Endothelial cell of umbilical vein (primary cell): ENCODE measurements around the gene PTPRZ1. TPM values are rescaled to one million over a fixed set of nuclear protein-coding genes. Genes with fewer than 3 reads are reported as not detected.

Experiments used
- BruUV-seq: library from RNA; stranded (reverse); fragments of 400-500 nt; replicated peaks from 2 replicates; lab custom pipeline; 2021; lab: Mats Ljungman, UMichigan
- CTCF ChIA-PET: fragments of 300-600, 350-600 bp; sonication (Branson Sonifier 250); formaldehyde crosslinking; loops from one replicate; lab custom pipeline; 2021; ENCODE audit warnings: antibody characterized with exemption, inconsistent platforms; lab: Charles Lee
- POLR2A ChIA-PET: fragments of 300-600, 350-600 bp; sonication (Branson Sonifier 250); formaldehyde crosslinking; loops from one replicate; lab custom pipeline; 2021; ENCODE audit warnings: antibody characterized with exemption, inconsistent platforms; lab: Charles Lee
- DNase-seq: peaks from one replicate; pipeline ENCODE4 v3.0.0-alpha.2; 2011; ENCODE audit warnings: low read depth, low spot score
- FAIRE-seq: peaks from 2 replicates; lab custom pipeline; 2011; peaks lifted over from hg19 to GRCh38; lab: Jason Lieb, UNC
- H2AFZ ChIP-seq: 2 replicates; pipeline ENCODE4 v1.6.0; 2012; ENCODE audit warnings: low read depth, low read length, control low read depth, inconsistent platforms
- H3K27ac ChIP-seq: 2 replicates; pipeline ENCODE4 v1.5.1; 2011; ENCODE audit warnings: low read depth, mild to moderate bottlenecking, control low read depth, low read length, moderate library complexity; ENCODE audit not compliant: insufficient read depth
- H3K27me3 ChIP-seq, 2 experiments: 2 replicates each; pipeline versions ENCODE4 v1.6.0 to v1.6.1; 2011; ENCODE audit warnings: low read length in 2 of 2, mixed read lengths in 1 of 2; ENCODE audit not compliant: control insufficient read depth in 2 of 2, insufficient read depth in 2 of 2
- H3K36me3 ChIP-seq, 2 experiments: 2 replicates in 1 of 2; 3 replicates in 1 of 2; pipeline ENCODE4 v1.5.1; 2011; ENCODE audit warnings: low read length in 2 of 2, mild to moderate bottlenecking in 1 of 2, moderate library complexity in 1 of 2; ENCODE audit not compliant: control insufficient read depth in 2 of 2, insufficient read depth in 2 of 2; ENCODE audit errors: extremely low read depth in 1 of 2
- H3K4me1 ChIP-seq: 3 replicates; pipeline ENCODE4 v1.5.1; 2011; ENCODE audit warnings: mild to moderate bottlenecking, low read length; ENCODE audit not compliant: control insufficient read depth, insufficient read depth; ENCODE audit errors: extremely low read depth
- H3K4me2 ChIP-seq: 2 replicates; pipeline ENCODE4 v1.6.1; 2011; ENCODE audit warnings: low read length, control low read depth, mixed read lengths; ENCODE audit not compliant: insufficient read depth
- H3K4me3 ChIP-seq, 3 experiments: fragments of 200-600 bp in 1 of 3; sonication (generic), shearing (Covaris generic) in 1 of 3; replicated peaks in 1 of 3; 2 replicates each; pipeline ENCODE4 v1.5.1; 2011 to 2016; ENCODE audit warnings: control low read depth in 3 of 3, low read length in 3 of 3, mild to moderate bottlenecking in 2 of 3, inconsistent platforms in 1 of 3, low read depth in 1 of 3, moderate library complexity in 1 of 3; ENCODE audit not compliant: insufficient read depth in 1 of 3
- H3K79me2 ChIP-seq: 2 replicates; pipeline ENCODE4 v1.6.0; 2012; ENCODE audit warnings: low read length, inconsistent platforms; ENCODE audit not compliant: control insufficient read depth, insufficient read depth
- H3K9ac ChIP-seq: replicated peaks from 2 replicates; pipeline ENCODE3; 2011; ENCODE audit warnings: low read length, control low read depth; ENCODE audit not compliant: insufficient read depth; ENCODE audit errors: extremely low read depth
- H3K9me1 ChIP-seq: replicated peaks from 3 replicates; pipeline ENCODE4 v1.6.0; 2011; ENCODE audit warnings: mild to moderate bottlenecking, low read length; ENCODE audit not compliant: control insufficient read depth, insufficient read depth; ENCODE audit errors: extremely low read depth
- H3K9me3 ChIP-seq: replicated peaks from 2 replicates; pipeline ENCODE4 v1.5.1; 2012; ENCODE audit warnings: low read length, inconsistent platforms; ENCODE audit not compliant: control insufficient read depth, insufficient read depth
- H4K20me1 ChIP-seq: replicated peaks from 2 replicates; pipeline ENCODE3; 2011; ENCODE audit warnings: mild to moderate bottlenecking, low read length; ENCODE audit not compliant: control insufficient read depth, insufficient read depth; ENCODE audit errors: extremely low read depth
- EZH2 ChIP-seq: IDR thresholded peaks from 2 replicates; pipeline ENCODE4 v1.6.1; 2012; ENCODE audit warnings: borderline replicate concordance, low read depth, mild to moderate bottlenecking, moderate library complexity, low read length, inconsistent platforms; ENCODE audit not compliant: severe bottlenecking
- FOS ChIP-seq: IDR thresholded peaks from 2 replicates; pipeline ENCODE4 v1.6.1; 2011; ENCODE audit warnings: mild to moderate bottlenecking, low read length, moderate library complexity, borderline replicate concordance; ENCODE audit not compliant: insufficient read depth
- GATA2 ChIP-seq: IDR thresholded peaks from 2 replicates; pipeline ENCODE4 v1.7.0; 2011; ENCODE audit warnings: low read depth, mild to moderate bottlenecking, moderate library complexity, mixed read lengths, low read length; ENCODE audit not compliant: insufficient read length, insufficient read depth
- JUN ChIP-seq: IDR thresholded peaks from 2 replicates; pipeline ENCODE4 v1.6.1; 2011; ENCODE audit warnings: borderline replicate concordance, low read depth; ENCODE audit not compliant: insufficient read length, insufficient read depth
- MYC ChIP-seq: IDR thresholded peaks from one replicate; pipeline ENCODE4 v1.6.1; 2011; ENCODE audit warnings: mild to moderate bottlenecking, low read depth, low read length
- POLR2A ChIP-seq: IDR thresholded peaks from 2 replicates; pipeline ENCODE4 v1.6.1; 2012; ENCODE audit warnings: low read depth, mild to moderate bottlenecking, control low read depth, low read length
- POLR2AphosphoS5 ChIP-seq: IDR thresholded peaks from 2 replicates; pipeline ENCODE4 v1.6.1; 2012; ENCODE audit warnings: low read depth, mild to moderate bottlenecking, control low read depth, low read length, moderate library complexity; ENCODE audit not compliant: insufficient read depth
- dilution Hi-C: fragments of 300-500 bp; cut with MboI; formaldehyde crosslinking; loops from one replicate; pipeline ENCODE4 v1.15.0; 2019; ENCODE audit warnings: low sequenced_read_pairs; ENCODE audit not compliant: extremely low pct_ligation_motif_present
- intact Hi-C: fragments of 100-400 bp; cut with micrococcal nuclease; formaldehyde crosslinking; loops from one replicate; pipeline ENCODE4 v1.10.0; 2022
- polyA plus RNA-seq, 4 experiments: library from polyadenylated mRNA; depleted of rRNA in 3 of 4; stranded (reverse) in 3 of 4; unstranded in 1 of 4; fragments of >200 nt; gene quantifications; 2 replicates each; pipeline versions ENCODE4 v1.2.1 to v1.2.3, GENCODE V29; 2011 to 2012; ENCODE audit warnings: missing spikeins in 1 of 4
- total RNA-seq: library from RNA; stranded (reverse); gene quantifications from 2 replicates; pipeline ENCODE4 v1.2.3, GENCODE V29; 2021
- TF ChIP-seq, protein P1 (sequence below): IDR thresholded peaks from 2 replicates; pipeline ENCODE4 v1.6.1; 2011; ENCODE audit not compliant: insufficient read depth, insufficient read length
- TF ChIP-seq, protein P2 (sequence below), 2 donors: IDR thresholded peaks; 1 replicate in 1 of 2; 2 replicates in 1 of 2; pipeline ENCODE4 v1.5.1; 2011; ENCODE audit warnings: low read length in 2 of 2, mild to moderate bottlenecking in 2 of 2, moderate library complexity in 2 of 2, control low read depth in 1 of 2, inconsistent platforms in 1 of 2, low read depth in 1 of 2; ENCODE audit not compliant: insufficient read depth in 1 of 2; ENCODE audit errors: extremely low read depth in 1 of 2

The PTPRZ1 gene
- total and polyA plus RNA-seq, 2 donors (not counting 3 experiments of a cell fraction or from before 2014, with no cell fraction given), result 0.07 TPM; not detected in 1

DNA sequence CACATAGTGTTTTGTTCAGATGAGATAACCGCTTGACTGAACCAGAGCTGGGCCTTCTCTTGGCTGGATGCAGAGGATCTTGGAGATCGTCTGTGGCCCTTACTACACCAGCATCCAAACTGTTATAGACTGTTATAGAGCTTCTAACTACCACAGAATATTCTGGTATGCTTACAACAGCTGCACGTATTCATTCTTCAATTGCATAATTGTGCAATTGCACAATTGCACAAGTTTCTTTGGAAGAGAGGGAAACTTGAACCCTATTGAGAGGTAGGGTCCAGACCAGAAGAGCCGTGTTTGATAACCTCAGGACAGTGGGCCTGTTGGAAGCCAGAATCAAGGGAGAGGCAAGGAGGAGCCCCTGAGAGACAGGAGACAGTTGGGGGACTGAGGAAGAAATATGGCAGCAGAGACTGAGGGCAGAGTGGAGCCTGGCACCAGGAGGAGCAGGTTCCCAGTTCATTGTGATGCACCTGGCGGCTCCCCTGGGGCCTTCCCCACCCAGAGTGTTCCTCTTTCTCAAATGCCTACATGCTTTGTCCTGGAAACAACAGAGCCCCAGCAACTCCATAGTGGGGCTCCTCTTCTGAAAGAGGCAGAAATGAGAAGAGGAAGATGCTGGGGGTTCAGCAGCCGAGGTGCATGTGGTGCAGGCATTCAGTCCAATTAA is 64.1 kb downstream of the PTPRZ1 start:
- no peaks in the 10 kb centered on the region for H3K36me3 ChIP-seq
- H3K9me1 ChIP-seq, result no peaks in the 10 kb centered on the region
- H3K27me3 ChIP-seq, result peaks cover 0 to 4% of the 10 kb centered on the region in 2 experiments
- no peaks in the 10 kb centered on the region for H3K4me1 ChIP-seq
- H3K9me3 ChIP-seq, result no peaks in the 10 kb centered on the region
- TF ChIP-seq MYC (no peak), POLR2AphosphoS5 (no peak), FOS (no peak), JUN (no peak), POLR2A (no peak), EZH2 (no peak), GATA2 (no peak)
- TF ChIP-seq, protein P1, sequence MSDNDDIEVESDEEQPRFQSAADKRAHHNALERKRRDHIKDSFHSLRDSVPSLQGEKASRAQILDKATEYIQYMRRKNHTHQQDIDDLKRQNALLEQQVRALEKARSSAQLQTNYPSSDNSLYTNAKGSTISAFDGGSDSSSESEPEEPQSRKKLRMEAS, result no peak
- TF ChIP-seq, protein P2, sequence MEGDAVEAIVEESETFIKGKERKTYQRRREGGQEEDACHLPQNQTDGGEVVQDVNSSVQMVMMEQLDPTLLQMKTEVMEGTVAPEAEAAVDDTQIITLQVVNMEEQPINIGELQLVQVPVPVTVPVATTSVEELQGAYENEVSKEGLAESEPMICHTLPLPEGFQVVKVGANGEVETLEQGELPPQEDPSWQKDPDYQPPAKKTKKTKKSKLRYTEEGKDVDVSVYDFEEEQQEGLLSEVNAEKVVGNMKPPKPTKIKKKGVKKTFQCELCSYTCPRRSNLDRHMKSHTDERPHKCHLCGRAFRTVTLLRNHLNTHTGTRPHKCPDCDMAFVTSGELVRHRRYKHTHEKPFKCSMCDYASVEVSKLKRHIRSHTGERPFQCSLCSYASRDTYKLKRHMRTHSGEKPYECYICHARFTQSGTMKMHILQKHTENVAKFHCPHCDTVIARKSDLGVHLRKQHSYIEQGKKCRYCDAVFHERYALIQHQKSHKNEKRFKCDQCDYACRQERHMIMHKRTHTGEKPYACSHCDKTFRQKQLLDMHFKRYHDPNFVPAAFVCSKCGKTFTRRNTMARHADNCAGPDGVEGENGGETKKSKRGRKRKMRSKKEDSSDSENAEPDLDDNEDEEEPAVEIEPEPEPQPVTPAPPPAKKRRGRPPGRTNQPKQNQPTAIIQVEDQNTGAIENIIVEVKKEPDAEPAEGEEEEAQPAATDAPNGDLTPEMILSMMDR (IDR thresholded peaks at IDR 0.05; ENCODE audit: extremely low read depth in 1 of 2, insufficient read depth in 1 of 2, low read depth in 1 of 2, low read length in 2 of 2), result no peak
- CTCF ChIA-PET, result interaction anchor here (1.0 to 2.2 kb wide), 2 partner anchors 9 to 57 kb away, joined by 3 to 8 read pairs; no protein-coding TSS in a partner anchor
- dilution Hi-C loops (no loop called here), intact Hi-C loops (no loop called here)
- FAIRE-seq (no peak), DNase-seq (no peak)
- no peak overlapping the region for H3K4me3 ChIP-seq
- H3K79me2 ChIP-seq, result no peaks in the 10 kb centered on the region
- no peak overlapping the region for H3K27ac ChIP-seq
- POLR2A ChIA-PET, result no interaction called here
- no peak overlapping the region for H3K4me2 ChIP-seq
- no peak overlapping the region for H3K9ac ChIP-seq
- no peaks in the 10 kb centered on the region for H4K20me1 ChIP-seq
- no TSS peak for BruUV-seq
- no peak overlapping the region for H2AFZ ChIP-seq
